Lower leg skin (tissue), 3 donors: ENCODE measurements around the gene MTHFD2L.

ENCODE experiments used
- POLR2A ChIP-seq, 2 donors: fragments of 450-650 bp; IDR thresholded peaks; one replicate each; pipeline ENCODE4 v1.6.1; 2016 to 2017; ENCODE audit warnings: antibody characterized with exemption in 2 of 2, mild to moderate bottlenecking in 1 of 2, moderate library complexity in 1 of 2
- TF ChIP-seq, protein P1 (sequence below), 3 donors: fragments of 450-650 bp; IDR thresholded peaks; one replicate each; pipeline ENCODE4 v1.5.1; 2016; ENCODE audit warnings: antibody characterized with exemption in 3 of 3, mild to moderate bottlenecking in 3 of 3, moderate library complexity in 2 of 3

DNA sequence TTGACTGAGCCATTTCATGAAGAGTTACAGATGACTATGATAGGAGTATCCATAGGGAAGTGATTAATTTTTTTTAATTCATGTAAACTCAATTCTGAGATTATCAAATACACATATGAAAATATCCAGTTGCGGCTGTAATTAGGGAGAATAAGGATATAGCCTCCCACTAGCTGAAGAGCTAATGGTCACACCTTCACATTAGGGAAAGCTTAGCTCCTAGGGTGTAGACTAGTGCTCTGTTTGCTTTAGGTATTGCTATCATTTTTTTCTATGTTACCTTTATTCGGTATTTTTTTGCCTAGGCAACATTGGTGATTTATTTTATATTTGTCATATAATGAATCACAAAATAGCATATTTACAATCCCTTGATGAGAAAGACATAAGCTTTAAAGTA, 110.7 kb downstream of the MTHFD2L start:
- TF ChIP-seq, protein P1, sequence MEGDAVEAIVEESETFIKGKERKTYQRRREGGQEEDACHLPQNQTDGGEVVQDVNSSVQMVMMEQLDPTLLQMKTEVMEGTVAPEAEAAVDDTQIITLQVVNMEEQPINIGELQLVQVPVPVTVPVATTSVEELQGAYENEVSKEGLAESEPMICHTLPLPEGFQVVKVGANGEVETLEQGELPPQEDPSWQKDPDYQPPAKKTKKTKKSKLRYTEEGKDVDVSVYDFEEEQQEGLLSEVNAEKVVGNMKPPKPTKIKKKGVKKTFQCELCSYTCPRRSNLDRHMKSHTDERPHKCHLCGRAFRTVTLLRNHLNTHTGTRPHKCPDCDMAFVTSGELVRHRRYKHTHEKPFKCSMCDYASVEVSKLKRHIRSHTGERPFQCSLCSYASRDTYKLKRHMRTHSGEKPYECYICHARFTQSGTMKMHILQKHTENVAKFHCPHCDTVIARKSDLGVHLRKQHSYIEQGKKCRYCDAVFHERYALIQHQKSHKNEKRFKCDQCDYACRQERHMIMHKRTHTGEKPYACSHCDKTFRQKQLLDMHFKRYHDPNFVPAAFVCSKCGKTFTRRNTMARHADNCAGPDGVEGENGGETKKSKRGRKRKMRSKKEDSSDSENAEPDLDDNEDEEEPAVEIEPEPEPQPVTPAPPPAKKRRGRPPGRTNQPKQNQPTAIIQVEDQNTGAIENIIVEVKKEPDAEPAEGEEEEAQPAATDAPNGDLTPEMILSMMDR (IDR thresholded peaks at IDR 0.05), result no peak
- no peak for TF ChIP-seq POLR2A (IDR thresholded peaks at IDR 0.05)
